Vagina (tissue), 2 donors: Measurements from ENCODE around the gene SPTA1. TPM values are rescaled to one million over a fixed set of nuclear protein-coding genes. Genes with fewer than 3 reads are reported as not detected.

ENCODE experiments used
- DNase-seq, 2 donors: peaks; one replicate each; pipeline ENCODE4 v3.0.0-alpha.2; 2017; ENCODE audit errors: extremely low spot score in 2 of 2
- H3K27ac ChIP-seq: fragments of 200-600 bp; sonication (generic); one replicate; pipeline ENCODE4 v1.5.1; 2019
- H3K27me3 ChIP-seq: fragments of 200-600 bp; sonication (generic); one replicate; pipeline ENCODE4 v1.5.1; 2019
- H3K36me3 ChIP-seq, 2 donors: fragments of 200-600 bp; sonication (generic); one replicate each; pipeline ENCODE4 v1.5.1; 2017 to 2019
- H3K4me1 ChIP-seq: fragments of 200-600 bp; sonication (generic); one replicate; pipeline ENCODE4 v1.5.1; 2019
- H3K4me3 ChIP-seq, 2 donors: fragments of 200-600 bp; sonication (generic); 1 replicate in 1 of 2; 2 replicates in 1 of 2; pipeline ENCODE4 v1.5.1; 2016 to 2019
- H3K9me3 ChIP-seq: fragments of 200-600 bp; sonication (generic); one replicate; pipeline ENCODE4 v1.5.1; 2019
- CTCF ChIP-seq, 3 experiments: fragments of 450-650 bp in 2 of 3; fragments of 200-600 bp in 1 of 3; sonication (generic) in 1 of 3; IDR thresholded peaks; one replicate each; pipeline ENCODE4 v1.5.1; 2017 to 2019; ENCODE audit warnings: antibody characterized with exemption in 3 of 3, mild to moderate bottlenecking in 2 of 3, moderate library complexity in 2 of 3
- POLR2A ChIP-seq, 2 donors: fragments of 450-650 bp; IDR thresholded peaks; one replicate each; pipeline ENCODE4 v1.6.1; 2017; ENCODE audit warnings: antibody characterized with exemption in 2 of 2, mild to moderate bottlenecking in 2 of 2, moderate library complexity in 2 of 2
- POLR2AphosphoS5 ChIP-seq, 2 donors: sonication (generic); formaldehyde crosslinking; IDR thresholded peaks; one replicate each; pipeline ENCODE4 v1.9.0; 2017; ENCODE audit warnings: antibody characterized with exemption in 2 of 2, mild to moderate bottlenecking in 2 of 2, low read depth in 1 of 2; ENCODE audit not compliant: insufficient read depth in 1 of 2
- intact Hi-C: fragments of 100-400 bp; cut with DNase I; formaldehyde crosslinking; loops from one replicate; pipeline ENCODE4 v1.15.1; 2023
- total RNA-seq: library from RNA; depleted of rRNA; stranded (reverse); fragments of >200 nt; gene quantifications from one replicate; pipeline ENCODE4 v1.2.3, GENCODE V29; 2016

The SPTA1 gene
- total RNA-seq, 1 donor from 2014 or later, result 0.25 TPM

GRCh38 chr1:158572226-158572625 lies 114.3 kb downstream of the SPTA1 start:
- no peaks in the 10 kb centered on the region for H3K4me1 ChIP-seq
- H3K9me3 ChIP-seq, result no peaks in the 10 kb centered on the region
- DNase-seq, result no peak
- H3K4me3 ChIP-seq, result no peak overlapping the region
- no peaks in the 10 kb centered on the region for H3K27me3 ChIP-seq
- H3K36me3 ChIP-seq, result no peaks in the 10 kb centered on the region
- TF ChIP-seq POLR2A (IDR thresholded peaks at IDR 0.05) (no peak), POLR2AphosphoS5 (IDR thresholded peaks at IDR 0.05; ENCODE audit: insufficient read depth in 1 of 2, low read depth in 1 of 2) (no peak), CTCF (IDR thresholded peaks at IDR 0.05) (no peak)
- no peak overlapping the region for H3K27ac ChIP-seq
- intact Hi-C loops, result no loop called here

- Histone ChIP-seq H3K4me1 (no peaks in the 10 kb centered on the region), H3K36me3 (no peaks in the 10 kb centered on the region), H3K4me3 (no peak within 1 kb of the TSS), H3K27ac (no peak within 1 kb of the TSS), H3K27me3 (no peaks in the 10 kb centered on the region), H3K9me3 (no peaks in the 10 kb centered on the region)
- no peak for DNase-seq
- TF ChIP-seq POLR2A (IDR thresholded peaks at IDR 0.05) (no peak), POLR2AphosphoS5 (IDR thresholded peaks at IDR 0.05; ENCODE audit: insufficient read depth in 1 of 2, low read depth in 1 of 2) (no peak), CTCF (IDR thresholded peaks at IDR 0.05) (no peak)
- intact Hi-C loops, result no loop called here
Measured at GRCh38 chr1:158570480-158570879, 116.0 kb downstream of the SPTA1 start, which contains the start of gene OR6P1. Gene OR6P1, minus strand, starts transcription at chr1:158570580. Its CDS starts 6,976 bp downstream, at chr1:158563604.

- Histone ChIP-seq H3K4me1 (no peaks in the 10 kb centered on the region), H3K9me3 (no peaks in the 10 kb centered on the region), H3K36me3 (no peaks in the 10 kb centered on the region), H3K4me3 (no peak overlapping the region), H3K27me3 (no peaks in the 10 kb centered on the region), H3K27ac (no peak overlapping the region)
- TF ChIP-seq POLR2A (IDR thresholded peaks at IDR 0.05) (no peak), CTCF (IDR thresholded peaks at IDR 0.05) (no peak), POLR2AphosphoS5 (IDR thresholded peaks at IDR 0.05; ENCODE audit: insufficient read depth in 1 of 2, low read depth in 1 of 2) (no peak)
- intact Hi-C loops, result no loop called here
- DNase-seq, result no peak
Measured at GRCh38 chr1:158564608-158565007, 121.9 kb downstream of the SPTA1 start.

- H3K27me3 ChIP-seq, result no peaks in the 10 kb centered on the region
- DNase-seq, result no peak
- H3K27ac ChIP-seq, result no peak overlapping the region
- no peak overlapping the region for H3K4me3 ChIP-seq
- intact Hi-C loops, result no loop called here
- TF ChIP-seq POLR2A (IDR thresholded peaks at IDR 0.05) (no peak), CTCF (IDR thresholded peaks at IDR 0.05) (no peak), POLR2AphosphoS5 (IDR thresholded peaks at IDR 0.05; ENCODE audit: insufficient read depth in 1 of 2, low read depth in 1 of 2) (no peak)
- no peaks in the 10 kb centered on the region for H3K4me1 ChIP-seq
- H3K36me3 ChIP-seq, result no peaks in the 10 kb centered on the region
- H3K9me3 ChIP-seq, result no peaks in the 10 kb centered on the region
Measured at GRCh38 chr1:158563853-158564252, 122.7 kb downstream of the SPTA1 start.

Other genes with a start within 250 kb of the SPTA1 start
- not detected for gene OR10K1, start 224.9 kb downstream of the SPTA1 start, total RNA-seq
- gene OR10R2, start 214.5 kb downstream of the SPTA1 start, total RNA-seq, result not detected
- gene OR6Y1, start 132.3 kb downstream of the SPTA1 start, total RNA-seq, result not detected
- gene OR6P1, start 116.1 kb downstream of the SPTA1 start, total RNA-seq, result not detected
- gene OR10X1, start 106.8 kb downstream of the SPTA1 start, total RNA-seq, result not detected
- gene OR10Z1, start 81.4 kb downstream of the SPTA1 start, total RNA-seq, result not detected
- not detected for gene OR6K2, start 13.9 kb upstream of the SPTA1 start, total RNA-seq
- not detected for gene OR6K3, start 34.0 kb upstream of the SPTA1 start, total RNA-seq
- gene OR6K6, start 68.0 kb upstream of the SPTA1 start, total RNA-seq, result not detected
- gene OR6N1, start 85.5 kb upstream of the SPTA1 start, total RNA-seq, result not detected
- not detected for gene OR6N2, start 94.5 kb upstream of the SPTA1 start, total RNA-seq
- gene MNDA, start 144.6 kb upstream of the SPTA1 start, total RNA-seq, result 3.2 TPM
- 4.2 TPM for gene PYHIN1, start 244.8 kb upstream of the SPTA1 start, total RNA-seq